Subcutaneous adipose tissue (tissue), 4 donors: Measurements from ENCODE around the gene ZBTB32. TPM values are rescaled to one million over a fixed set of nuclear protein-coding genes. Genes with fewer than 3 reads are reported as not detected.

Source experiments
- total RNA-seq, 4 donors: library from RNA; depleted of rRNA; stranded (reverse); fragments of >200 nt; gene quantifications; one replicate each; pipeline ENCODE4 v1.1.0, GENCODE V29; 2016
- TF ChIP-seq, protein P1 (sequence below): fragments of 450-650 bp; IDR thresholded peaks from one replicate; pipeline ENCODE4 v1.5.1; 2016; ENCODE audit warnings: low read depth, mild to moderate bottlenecking, control low read depth, antibody characterized with exemption, moderate library complexity

ZBTB32 gene
- total RNA-seq, 4 donors from 2014 or later, result 0.33 TPM; not detected in 3

DNA sequence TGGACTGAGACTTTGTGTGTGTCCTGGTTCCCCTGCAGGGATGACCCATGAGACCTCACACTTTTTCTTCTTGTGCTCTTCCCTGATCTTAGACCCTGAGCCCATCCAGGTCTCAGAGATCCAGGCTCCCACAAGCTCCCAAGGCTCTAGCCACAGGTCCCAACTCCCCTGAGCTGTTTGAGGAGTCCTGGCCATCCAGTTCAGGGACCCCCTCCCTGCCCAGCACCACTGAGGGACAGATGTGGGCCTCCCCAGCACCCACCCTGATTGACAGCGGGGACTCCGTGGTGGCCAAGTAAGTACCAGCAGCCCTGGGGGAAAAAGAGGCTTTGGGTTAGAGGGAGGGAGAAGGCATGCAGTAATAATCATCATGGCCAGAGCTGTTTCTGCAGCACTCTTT is 55.3 kb downstream of the ZBTB32 start:
- TF ChIP-seq, protein P1, sequence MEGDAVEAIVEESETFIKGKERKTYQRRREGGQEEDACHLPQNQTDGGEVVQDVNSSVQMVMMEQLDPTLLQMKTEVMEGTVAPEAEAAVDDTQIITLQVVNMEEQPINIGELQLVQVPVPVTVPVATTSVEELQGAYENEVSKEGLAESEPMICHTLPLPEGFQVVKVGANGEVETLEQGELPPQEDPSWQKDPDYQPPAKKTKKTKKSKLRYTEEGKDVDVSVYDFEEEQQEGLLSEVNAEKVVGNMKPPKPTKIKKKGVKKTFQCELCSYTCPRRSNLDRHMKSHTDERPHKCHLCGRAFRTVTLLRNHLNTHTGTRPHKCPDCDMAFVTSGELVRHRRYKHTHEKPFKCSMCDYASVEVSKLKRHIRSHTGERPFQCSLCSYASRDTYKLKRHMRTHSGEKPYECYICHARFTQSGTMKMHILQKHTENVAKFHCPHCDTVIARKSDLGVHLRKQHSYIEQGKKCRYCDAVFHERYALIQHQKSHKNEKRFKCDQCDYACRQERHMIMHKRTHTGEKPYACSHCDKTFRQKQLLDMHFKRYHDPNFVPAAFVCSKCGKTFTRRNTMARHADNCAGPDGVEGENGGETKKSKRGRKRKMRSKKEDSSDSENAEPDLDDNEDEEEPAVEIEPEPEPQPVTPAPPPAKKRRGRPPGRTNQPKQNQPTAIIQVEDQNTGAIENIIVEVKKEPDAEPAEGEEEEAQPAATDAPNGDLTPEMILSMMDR, result no peak

DNA sequence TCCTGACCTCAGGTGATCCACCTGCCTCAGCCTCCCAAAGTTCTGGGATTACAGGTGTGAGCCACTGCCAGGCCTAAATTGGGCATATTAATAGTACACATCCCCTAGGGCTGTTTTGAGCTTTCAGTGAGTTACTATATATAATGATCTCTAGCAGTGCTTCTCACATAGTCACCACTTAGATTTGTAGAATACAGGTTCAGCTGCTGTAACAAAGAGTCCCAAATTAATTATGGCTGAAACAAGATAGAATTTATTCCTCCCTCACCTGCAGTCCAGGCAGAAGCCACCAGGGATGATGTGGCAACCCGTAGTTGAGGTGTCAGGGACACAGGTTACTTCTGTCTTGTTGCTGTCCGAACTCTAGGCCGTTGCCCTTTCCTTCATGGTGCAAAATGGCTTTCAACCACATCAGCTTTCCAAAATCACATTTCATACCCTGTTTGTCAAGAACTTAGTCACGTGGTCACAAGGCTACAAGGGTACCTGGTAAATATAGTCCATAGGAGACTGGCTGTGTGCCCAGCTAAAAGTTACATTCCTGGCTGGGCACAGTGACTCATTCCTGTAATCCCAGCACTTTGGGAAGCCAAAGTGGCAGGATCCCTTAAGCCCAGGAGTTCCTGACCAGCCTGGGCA is 56.5 kb downstream of the ZBTB32 start:
- TF ChIP-seq, protein P1, result no peak

DNA sequence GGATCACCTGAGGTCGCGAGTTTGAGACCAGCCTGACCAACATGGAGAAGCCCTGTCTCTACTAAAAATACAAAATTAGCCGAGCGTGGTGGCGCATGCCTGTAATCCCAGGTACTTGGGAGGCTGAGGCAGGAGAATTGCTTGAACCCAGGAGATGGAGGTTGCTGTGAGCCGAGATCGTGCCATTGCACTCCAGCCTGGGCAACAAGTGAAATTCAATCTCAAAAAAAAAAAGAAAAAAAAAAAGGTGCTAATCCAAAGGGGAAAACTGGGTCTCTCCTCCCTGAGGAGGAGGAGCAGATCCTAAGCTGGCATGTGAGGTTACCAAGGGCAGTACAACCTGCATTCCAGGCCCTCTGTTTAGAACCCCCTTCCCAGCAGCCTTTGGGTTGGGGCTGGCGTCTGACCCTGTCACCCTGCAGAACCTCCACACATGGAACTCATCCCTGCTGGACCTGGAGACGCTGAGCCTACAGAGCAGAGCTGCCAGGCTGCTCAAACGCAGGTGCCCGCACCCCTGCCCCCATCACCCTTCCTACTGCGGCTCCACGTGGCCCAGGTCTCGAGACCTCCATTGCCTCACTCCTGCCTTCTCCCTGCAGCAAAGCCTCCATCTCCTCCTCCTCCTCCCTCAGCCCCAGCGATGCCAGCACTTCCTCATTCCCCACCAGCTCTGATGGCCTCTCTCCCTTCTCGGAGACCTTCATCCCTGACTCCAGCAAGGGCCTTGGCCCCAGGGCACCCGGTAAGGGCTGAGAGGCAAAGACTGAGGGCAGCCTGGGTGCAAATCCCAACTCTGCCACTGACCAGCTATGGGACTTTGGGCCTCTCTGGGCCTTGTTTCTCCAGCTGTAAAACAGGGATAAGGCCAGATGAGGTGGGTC is 60.3 kb downstream of the ZBTB32 start:
- TF ChIP-seq, protein P1, result no peak

Other genes starting within 250 kb of the ZBTB32 start
- not detected for gene KRTDAP, start 214.1 kb upstream of the ZBTB32 start, total RNA-seq
- gene DMKN, start 190.9 kb upstream of the ZBTB32 start, total RNA-seq, result 1 to 10 TPM in 3 of 4 donors, under 1 TPM in 1; 0.94 to 7.3 (median 1.9) TPM
- gene SBSN, start 176.2 kb upstream of the ZBTB32 start, total RNA-seq, result not detected
- gene GAPDHS, start 171.1 kb upstream of the ZBTB32 start, total RNA-seq, result not detected
- 10 to 100 TPM; 60.1 to 76.8 (median 73.6) TPM for gene TMEM147, start 158.9 kb upstream of the ZBTB32 start, total RNA-seq
- gene ATP4A, start 140.9 kb upstream of the ZBTB32 start, total RNA-seq, result not detected
- gene PMIS2, start 118.4 kb upstream of the ZBTB32 start, total RNA-seq, result not detected
- 1 to 10 TPM; 2.4 to 7.7 (median 3.4) TPM for gene HAUS5, start 91.8 kb upstream of the ZBTB32 start, total RNA-seq
- 10 to 100 TPM; 27.7 to 55.4 (median 32.6) TPM for gene RBM42, start 75.5 kb upstream of the ZBTB32 start, total RNA-seq
- 1 to 10 TPM in 2 of 4 donors, not detected in 2; 1.1 to 1.2 TPM for gene ETV2, start 62.8 kb upstream of the ZBTB32 start, total RNA-seq
- gene COX6B1, start 56.2 kb upstream of the ZBTB32 start, total RNA-seq, result 100 to 1,000 TPM; 422 to 625 (median 529) TPM
- under 1 TPM in 1 of 4 donors, not detected in 3; 0.34 TPM for gene UPK1A, start 38.0 kb upstream of the ZBTB32 start, total RNA-seq
- gene KMT2B, start 13.4 kb downstream of the ZBTB32 start, total RNA-seq, result 10 to 100 TPM in 3 of 4 donors, 1 to 10 TPM in 1; 7.3 to 26.6 (median 15.1) TPM
- 10 to 100 TPM in 1 of 4 donors, 1 to 10 TPM in 3; 4.4 to 13.8 (median 5.9) TPM for gene IGFLR1, start 37.9 kb downstream of the ZBTB32 start, total RNA-seq
- gene U2AF1L4, start 40.9 kb downstream of the ZBTB32 start, total RNA-seq, result 10 to 100 TPM; 14.8 to 30.5 (median 19.7) TPM
- gene PSENEN, start 41.1 kb downstream of the ZBTB32 start, total RNA-seq, result 10 to 100 TPM; 23.4 to 71.3 (median 35.7) TPM
- gene LIN37, start 44.0 kb downstream of the ZBTB32 start, total RNA-seq, result 10 to 100 TPM in 2 of 4 donors, 1 to 10 TPM in 2; 7.5 to 12.2 (median 10.0) TPM
- gene HSPB6, start 52.5 kb downstream of the ZBTB32 start, total RNA-seq, result 100 to 1,000 TPM in 2 of 4 donors, 10 to 100 TPM in 2; 50.1 to 554 (median 117) TPM
- 1 to 10 TPM; 2.8 to 5.7 (median 3.5) TPM for gene PROSER3, start 53.6 kb downstream of the ZBTB32 start, total RNA-seq
- 10 to 100 TPM in 1 of 4 donors, 1 to 10 TPM in 2, under 1 TPM in 1; 0.33 to 12.2 (median 4.5) TPM for gene ARHGAP33, start 71.0 kb downstream of the ZBTB32 start, total RNA-seq
- not detected for gene PRODH2, start 108.3 kb downstream of the ZBTB32 start, total RNA-seq
- not detected for gene NPHS1, start 147.9 kb downstream of the ZBTB32 start, total RNA-seq
- gene KIRREL2, start 152.4 kb downstream of the ZBTB32 start, total RNA-seq, result not detected
- 1 to 10 TPM in 2 of 4 donors, not detected in 2; 1.2 to 1.3 TPM for gene APLP1, start 164.0 kb downstream of the ZBTB32 start, total RNA-seq
- 10 to 100 TPM in 3 of 4 donors, 1 to 10 TPM in 1; 6.8 to 23.3 (median 13.6) TPM for gene NFKBID, start 196.0 kb downstream of the ZBTB32 start, total RNA-seq
- 10 to 100 TPM in 1 of 4 donors, 1 to 10 TPM in 2, not detected in 1; 2.9 to 72.6 (median 4.7) TPM for gene HCST, start 198.0 kb downstream of the ZBTB32 start, total RNA-seq
- 1,000 to 10,000 TPM in 1 of 4 donors, 100 to 1,000 TPM in 2, 10 to 100 TPM in 1; 99.8 to 1,341 (median 209) TPM for gene TYROBP, start 203.7 kb downstream of the ZBTB32 start, total RNA-seq
- 1 to 10 TPM; 2.5 to 6.6 (median 4.3) TPM for gene LRFN3, start 231.8 kb downstream of the ZBTB32 start, total RNA-seq